ENCODE measurements around the gene ZNF492. TPM values are rescaled to one million over a fixed set of nuclear protein-coding genes. Genes with fewer than 3 reads are reported as not detected.

Gene ZNF492
- total RNA-seq, 1 donor from 2014 or later = not detected

GRCh38 chr19:22602631-22603272, 31.4 kb upstream of the ZNF492 start:
- no peak overlapping the region for H3K27ac Mint-ChIP-seq (ENCODE audit: unreplicated experiment)

GRCh38 chr19:22603518-22604440, 30.3 kb upstream of the ZNF492 start:
- no peak overlapping the region for H3K4me3 Mint-ChIP-seq (ENCODE audit: unreplicated experiment)
- H3K9me3 Mint-ChIP-seq (ENCODE audit: unreplicated experiment) = peaks cover 35% of the 10 kb centered on the region
- peaks cover 6% of the 10 kb centered on the region for H3K36me3 Mint-ChIP-seq (ENCODE audit: unreplicated experiment)
- H3K4me1 Mint-ChIP-seq (ENCODE audit: unreplicated experiment) = no peaks in the 10 kb centered on the region
- no peaks in the 10 kb centered on the region for H3K27me3 Mint-ChIP-seq (ENCODE audit: unreplicated experiment)
- H3K27ac Mint-ChIP-seq (ENCODE audit: unreplicated experiment) = no peak overlapping the region
- no peak for TF ChIP-seq CTCF (IDR thresholded peaks at IDR 0.05)
- DNase-seq (ENCODE audit: extremely low spot score, unreplicated experiment) = peak; percentile 73

More at GRCh38 chr19:22602631-22603272, 31.4 kb upstream of the ZNF492 start:
- DNase-seq (ENCODE audit: extremely low spot score, unreplicated experiment) = peak; percentile 79
- TF ChIP-seq CTCF (IDR thresholded peaks at IDR 0.05) = no peak
- H3K27me3 Mint-ChIP-seq (ENCODE audit: unreplicated experiment) = no peaks in the 10 kb centered on the region
- peaks cover 6% of the 10 kb centered on the region for H3K36me3 Mint-ChIP-seq (ENCODE audit: unreplicated experiment)
- H3K4me3 Mint-ChIP-seq (ENCODE audit: unreplicated experiment) = no peak overlapping the region
- H3K4me1 Mint-ChIP-seq (ENCODE audit: unreplicated experiment) = no peaks in the 10 kb centered on the region
- peaks cover 39% of the 10 kb centered on the region for H3K9me3 Mint-ChIP-seq (ENCODE audit: unreplicated experiment)

- no peaks in the 10 kb centered on the region for H3K4me1 Mint-ChIP-seq (ENCODE audit: unreplicated experiment)
- H3K9me3 Mint-ChIP-seq (ENCODE audit: unreplicated experiment) = peaks cover 36% of the 10 kb centered on the region
- no peak for TF ChIP-seq CTCF (IDR thresholded peaks at IDR 0.05)
- no peak overlapping the region for H3K4me3 Mint-ChIP-seq (ENCODE audit: unreplicated experiment)
- no peak overlapping the region for H3K27ac Mint-ChIP-seq (ENCODE audit: unreplicated experiment)
- peaks cover 6% of the 10 kb centered on the region for H3K36me3 Mint-ChIP-seq (ENCODE audit: unreplicated experiment)
- no peaks in the 10 kb centered on the region for H3K27me3 Mint-ChIP-seq (ENCODE audit: unreplicated experiment)
- peak; percentile 75 for DNase-seq (ENCODE audit: extremely low spot score, unreplicated experiment)
These were observed 29.4 kb upstream of the ZNF492 start for GRCh38 chr19:22604571-22605274.

GRCh38 chr19:22605275-22606211, 28.6 kb upstream of the ZNF492 start:
- no peak overlapping the region for H3K4me3 Mint-ChIP-seq (ENCODE audit: unreplicated experiment)
- peaks cover 42% of the 10 kb centered on the region for H3K9me3 Mint-ChIP-seq (ENCODE audit: unreplicated experiment)
- no peak for TF ChIP-seq CTCF (IDR thresholded peaks at IDR 0.05)
- DNase-seq (ENCODE audit: extremely low spot score, unreplicated experiment) = peak; percentile 63
- H3K27me3 Mint-ChIP-seq (ENCODE audit: unreplicated experiment) = no peaks in the 10 kb centered on the region
- no peak overlapping the region for H3K27ac Mint-ChIP-seq (ENCODE audit: unreplicated experiment)
- no peaks in the 10 kb centered on the region for H3K4me1 Mint-ChIP-seq (ENCODE audit: unreplicated experiment)
- H3K36me3 Mint-ChIP-seq (ENCODE audit: unreplicated experiment) = peaks cover 8% of the 10 kb centered on the region
